Activated CD8-positive, alpha-beta memory T cell treated with anti-CD3 and anti-CD28 coated beads, Interleukin-2, amount 50 U/mL, for 1 hour (primary cell): Measurements from ENCODE around the gene CORO1C.
A peak's percentile ranks its signal among the peaks of the same experiment; 100 is the strongest.
"Not testable (repeated sequence)": the region's sequence is repeated elsewhere in the genome, so short reads cannot be mapped to it uniquely, and the experiment has no call there.

ENCODE experiments used
- DNase-seq: peaks from one replicate; pipeline ENCODE4 v3.0.0-alpha.2; 2020; ENCODE audit errors: extremely low read depth

CORO1C gene

GRCh38 chr12:108731105-108731865, at the start of gene CORO1C:
Gene CORO1C (minus strand): TSS chr12:108731518. CDS start chr12:108701318, 30,200 bp downstream.
- peak; percentile 71 for DNase-seq

DNA sequence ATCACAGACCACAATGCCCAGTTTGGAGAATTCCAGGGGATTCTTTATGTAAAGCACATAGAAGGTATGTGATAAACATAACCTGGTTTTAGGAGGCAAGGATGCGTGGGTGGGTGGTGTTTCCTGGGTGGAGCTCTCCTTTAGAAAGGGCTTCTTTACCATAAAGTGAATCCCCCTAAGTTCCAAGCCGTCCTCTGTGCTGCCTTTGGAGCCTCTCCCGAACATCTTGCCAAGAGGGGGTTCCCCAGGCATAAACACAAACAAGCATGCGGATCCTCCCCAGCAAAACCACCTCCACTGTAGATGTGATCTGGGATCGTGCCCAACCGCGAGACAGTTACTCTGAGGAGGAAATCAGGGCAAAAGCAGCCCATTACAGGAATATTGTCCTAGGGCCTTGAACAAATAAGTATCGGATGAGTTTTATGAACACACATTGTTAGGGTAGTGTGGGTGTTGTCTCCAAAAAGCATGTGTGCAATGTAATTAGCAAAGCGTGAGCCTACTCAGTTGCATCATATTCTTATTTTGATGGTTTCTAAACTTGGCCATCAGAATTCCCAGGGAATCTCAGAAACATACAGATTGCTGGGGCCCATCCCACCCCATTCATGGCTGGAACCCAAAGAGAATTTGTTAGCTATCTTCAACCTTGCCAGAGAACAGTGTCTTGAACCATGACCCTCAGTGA, 48.8 kb upstream of the CORO1C start:
- DNase-seq: no peak

- no peak for DNase-seq
Observed at GRCh38 chr12:108778053-108778452, 46.7 kb upstream of the CORO1C start.

GRCh38 chr12:108777156-108777555, 45.8 kb upstream of the CORO1C start:
- no peak for DNase-seq

DNA sequence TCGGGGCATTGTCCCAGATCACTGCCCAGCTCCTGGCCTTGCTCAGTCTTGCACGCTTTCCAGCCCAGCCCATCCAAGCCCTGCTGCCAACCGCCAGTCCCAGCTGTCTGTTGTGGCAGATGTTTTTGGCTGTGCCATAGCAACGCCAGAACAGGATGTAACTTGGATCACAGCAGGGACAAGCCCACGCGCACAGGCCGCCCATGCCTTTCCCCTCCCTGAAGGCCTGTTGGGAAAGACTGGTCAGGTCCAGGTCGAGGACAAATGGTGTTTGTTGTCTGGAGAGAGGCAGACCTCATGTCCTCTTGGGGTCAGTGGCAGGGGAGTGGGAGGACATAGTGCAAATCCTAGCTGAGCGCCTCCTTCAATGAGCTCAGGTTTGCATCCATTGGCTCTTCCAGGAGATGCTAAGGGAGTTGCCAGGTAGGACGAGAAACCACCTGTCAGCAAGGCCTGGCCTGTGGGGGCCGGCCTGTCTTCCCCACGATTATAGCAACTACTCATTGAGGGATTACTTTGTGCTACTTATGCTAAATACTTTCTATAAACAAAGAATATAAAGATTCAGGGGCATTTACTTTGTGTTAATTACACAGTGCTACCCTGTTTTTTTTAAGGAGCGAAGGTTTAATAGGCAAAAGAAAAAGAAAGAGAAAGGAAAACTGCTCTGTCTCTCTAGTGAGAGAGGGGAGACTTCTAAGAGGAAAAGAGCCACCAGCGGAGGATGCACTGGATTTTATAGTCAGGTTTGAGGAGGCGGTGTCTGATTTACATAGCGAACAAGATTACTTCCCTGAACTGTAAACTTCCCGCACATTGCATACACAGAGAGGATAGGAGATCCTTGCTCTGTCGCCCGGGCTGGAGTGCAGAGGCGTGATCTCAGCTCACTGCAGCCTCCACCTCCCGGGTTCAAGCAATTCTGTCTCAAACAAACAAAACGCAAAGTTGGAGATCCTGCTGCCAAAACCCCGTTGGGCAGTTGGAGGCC, 42.8 kb upstream of the CORO1C start:
- DNase-seq: no peak

DNA sequence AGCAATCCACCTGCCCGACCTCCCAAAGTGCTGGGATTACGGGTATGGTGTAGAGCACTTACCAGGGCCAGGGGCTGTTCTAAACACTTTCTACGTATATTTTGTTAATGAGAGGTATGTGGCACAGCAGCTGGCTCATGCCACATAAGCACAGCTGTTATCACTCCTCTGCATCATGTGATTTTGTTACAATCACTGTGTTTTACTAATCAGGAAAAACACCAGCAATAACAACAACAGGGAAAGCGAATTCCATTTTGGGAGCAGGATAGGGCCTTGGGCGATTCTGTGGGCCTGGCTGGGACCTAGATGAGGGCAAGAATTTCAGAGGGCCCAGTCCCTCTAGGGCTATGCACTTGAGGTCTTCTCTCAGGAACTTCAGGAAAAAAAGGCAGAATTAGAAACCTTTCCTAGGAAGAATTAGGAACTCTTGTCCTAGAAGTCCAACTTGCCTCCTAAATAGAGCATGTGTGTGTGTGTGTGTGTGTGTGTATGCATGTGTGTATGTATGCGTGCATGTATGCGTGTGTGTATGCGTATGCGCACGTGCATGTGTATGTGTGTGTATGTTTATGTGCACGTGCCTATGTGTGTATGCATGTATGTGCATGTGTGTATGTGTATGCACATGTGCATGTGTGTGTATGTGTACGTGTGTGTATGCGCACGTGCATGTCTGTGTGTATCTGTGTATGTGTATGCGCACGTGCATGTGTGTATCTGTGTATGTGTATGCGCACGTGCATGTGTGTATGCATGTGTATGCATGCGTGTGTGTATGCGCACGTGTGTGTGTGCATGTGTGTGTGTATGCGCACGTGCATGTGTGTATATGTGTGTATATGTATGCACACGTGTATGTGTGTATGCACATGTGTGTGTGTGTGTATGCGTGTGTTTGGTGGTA, 41.8 kb upstream of the CORO1C start:
- no peak for DNase-seq

DNA sequence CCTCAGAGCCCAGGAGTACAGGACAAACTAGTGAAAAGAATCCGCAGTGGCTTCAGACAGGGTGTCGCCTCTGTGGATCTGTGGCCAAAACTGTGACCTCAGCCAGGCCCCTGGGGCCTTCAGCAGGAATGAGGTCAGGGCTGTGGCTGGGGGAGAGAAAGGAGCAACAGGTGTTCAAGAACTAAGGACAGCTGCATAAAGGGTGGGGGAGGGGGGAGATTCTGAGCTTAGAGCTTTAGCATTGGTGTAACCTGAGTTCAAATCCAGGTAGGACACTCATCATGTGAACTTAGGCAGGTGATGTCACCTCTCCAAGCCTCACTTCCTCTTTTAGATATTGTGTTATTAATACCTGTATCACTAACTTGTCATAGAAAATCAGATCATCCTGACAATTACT, 40.9 kb upstream of the CORO1C start:
- DNase-seq: no peak

GRCh38 chr12:108771835-108772234, 40.5 kb upstream of the CORO1C start:
- DNase-seq: not testable (repeated sequence)

GRCh38 chr12:108770963-108771362, 39.6 kb upstream of the CORO1C start:
- DNase-seq: no peak

- no peak for DNase-seq
Observed at GRCh38 chr12:108770269-108770829, 39.0 kb upstream of the CORO1C start.

DNA sequence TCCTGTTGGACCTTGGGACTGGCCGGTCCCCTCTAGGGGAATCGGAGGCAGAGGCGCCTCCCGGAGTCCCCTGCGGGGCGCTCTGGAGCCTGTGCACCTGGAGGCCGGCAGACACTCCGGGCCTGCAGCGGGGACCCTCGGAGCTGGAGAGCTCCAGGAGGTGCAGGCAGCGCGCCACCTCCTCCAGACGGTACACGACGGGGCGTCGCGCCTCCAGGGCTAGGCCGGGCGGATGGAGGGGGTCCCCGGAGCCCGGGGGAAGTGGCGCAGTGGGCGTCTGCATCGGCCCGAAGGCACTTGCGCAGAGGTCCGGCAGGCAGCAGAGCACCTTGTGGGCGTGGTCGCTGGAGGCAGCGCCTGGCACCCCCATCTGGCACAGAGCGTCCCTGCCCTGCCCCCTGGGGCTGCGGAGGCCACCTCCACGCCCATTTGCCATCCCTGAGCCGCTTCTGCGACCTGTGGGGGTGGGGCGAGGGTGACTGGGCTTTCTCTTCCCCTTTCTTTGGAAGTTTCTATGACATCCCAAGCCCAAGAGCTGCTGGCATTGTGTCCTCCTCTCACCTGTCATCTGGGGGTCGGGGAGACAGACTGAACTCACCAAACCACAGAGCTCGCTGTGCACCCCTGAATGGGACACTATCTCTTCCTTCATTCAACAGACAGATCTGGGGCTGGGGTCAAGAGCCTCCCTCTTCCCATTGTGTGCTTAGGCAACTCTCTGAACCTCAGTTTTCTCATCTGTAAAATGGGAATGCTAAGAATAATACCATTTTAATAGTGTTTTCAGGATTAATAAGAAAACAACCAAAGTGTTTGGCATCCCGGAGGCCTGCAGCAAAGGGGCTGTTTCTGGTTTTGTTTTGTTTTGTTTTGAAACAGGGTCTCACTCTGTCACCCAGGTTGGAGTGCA, 37.5 kb upstream of the CORO1C start:
- no peak for DNase-seq

DNA sequence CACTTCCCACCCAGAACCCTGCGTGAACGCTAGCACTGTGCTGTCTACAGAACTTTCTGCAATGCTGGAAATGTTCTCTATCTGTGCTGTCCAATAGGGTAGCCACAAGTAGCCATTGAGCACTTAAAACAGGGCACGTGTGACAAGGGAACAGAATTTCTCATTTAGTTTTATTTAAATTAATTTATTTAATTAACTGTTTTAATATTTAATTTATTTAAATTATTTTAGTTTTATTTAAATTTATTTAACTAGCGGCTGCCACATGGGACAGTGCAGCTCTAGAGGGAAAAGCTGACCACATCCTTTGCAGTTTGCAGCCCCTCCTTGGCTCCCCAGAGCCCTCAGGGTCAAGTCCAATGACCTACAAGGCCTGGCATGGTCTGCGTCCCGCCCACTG, 35.0 kb upstream of the CORO1C start:
- no peak for DNase-seq

DNA sequence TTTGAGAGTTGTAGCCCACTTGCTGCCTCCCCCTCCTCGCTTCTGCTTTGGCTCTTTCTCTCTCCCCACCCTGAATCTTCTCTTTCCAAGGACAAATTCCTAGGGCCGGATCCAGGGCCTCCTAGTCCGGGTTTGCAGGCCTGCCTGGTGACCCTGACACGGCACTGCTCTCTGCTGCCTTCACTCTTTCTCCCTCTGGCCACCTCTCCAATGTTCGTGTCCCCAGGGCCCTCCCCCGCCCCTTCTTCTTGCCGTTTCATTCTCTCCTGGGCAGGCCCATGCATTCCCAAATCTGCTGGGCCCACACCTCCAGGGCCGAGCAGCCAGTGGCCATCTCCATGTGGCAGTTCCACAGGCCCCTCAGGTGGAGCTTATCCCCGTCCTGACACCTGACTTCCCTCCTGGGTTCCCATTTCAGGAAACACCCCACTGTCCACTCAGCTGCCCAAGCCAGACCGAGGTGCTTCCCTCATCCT, 34.0 kb upstream of the CORO1C start:
- DNase-seq: no peak

- no peak for DNase-seq
Observed at GRCh38 chr12:108764540-108765288, 33.4 kb upstream of the CORO1C start.

DNA sequence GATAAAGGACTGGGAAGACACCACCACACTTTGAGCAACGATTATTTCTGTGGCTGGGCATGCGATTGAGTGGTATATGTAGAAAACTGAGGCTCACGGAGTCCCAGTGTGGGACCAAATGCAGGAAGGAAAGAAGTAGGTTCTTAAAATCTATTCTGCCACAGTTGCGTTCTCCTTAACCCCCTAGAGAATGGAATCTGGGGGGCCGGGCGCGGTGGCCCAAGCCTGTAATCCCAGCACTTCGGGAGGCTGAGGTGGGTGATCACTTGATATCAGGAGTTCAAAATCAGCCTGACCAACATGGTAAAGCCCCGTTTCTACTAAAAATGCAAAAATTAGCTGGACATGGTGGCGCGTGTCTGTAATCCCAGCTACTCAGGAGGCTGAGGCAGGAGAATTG, 29.9 kb upstream of the CORO1C start:
- no peak for DNase-seq

DNA sequence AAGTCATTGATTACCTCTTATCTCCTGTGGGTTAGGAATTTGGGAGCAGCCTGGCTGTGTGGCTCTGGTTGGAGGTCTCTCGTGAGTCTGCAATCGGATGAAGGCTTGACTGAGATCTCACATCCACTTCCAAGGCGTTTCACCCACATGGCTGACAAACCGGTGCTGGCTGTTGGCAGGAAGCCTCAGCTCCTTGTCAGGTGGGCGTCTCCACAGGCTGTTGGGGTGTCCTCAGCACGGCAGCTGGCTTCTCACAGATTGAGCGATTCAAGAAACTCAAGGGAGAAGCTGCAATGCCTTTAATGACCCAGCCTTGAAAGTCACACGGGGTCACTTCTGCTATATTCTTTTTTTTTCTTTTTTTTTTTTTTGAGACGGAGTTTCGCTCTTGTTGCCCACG, 28.6 kb upstream of the CORO1C start:
- DNase-seq: no peak

GRCh38 chr12:108757856-108758255, 26.5 kb upstream of the CORO1C start:
- DNase-seq: no peak

DNA sequence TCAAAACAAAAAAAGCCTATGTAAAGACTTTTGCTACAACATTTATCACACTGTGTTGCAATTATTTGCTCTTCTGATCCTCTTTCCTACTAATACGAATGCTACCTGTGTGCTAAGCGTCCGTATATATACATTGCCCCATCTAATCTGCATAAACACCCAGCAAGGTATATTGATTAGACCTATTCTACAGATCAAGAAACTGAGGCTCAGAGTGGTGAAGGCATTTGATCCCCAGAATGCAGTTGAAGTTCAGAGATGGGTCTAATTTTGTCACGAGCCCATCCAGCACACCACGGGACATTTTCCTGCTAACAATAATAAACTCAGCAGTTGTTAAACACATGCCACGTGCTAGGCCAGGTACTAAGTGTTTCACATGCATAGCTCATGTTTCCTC, 25.1 kb upstream of the CORO1C start:
- DNase-seq: no peak

DNA sequence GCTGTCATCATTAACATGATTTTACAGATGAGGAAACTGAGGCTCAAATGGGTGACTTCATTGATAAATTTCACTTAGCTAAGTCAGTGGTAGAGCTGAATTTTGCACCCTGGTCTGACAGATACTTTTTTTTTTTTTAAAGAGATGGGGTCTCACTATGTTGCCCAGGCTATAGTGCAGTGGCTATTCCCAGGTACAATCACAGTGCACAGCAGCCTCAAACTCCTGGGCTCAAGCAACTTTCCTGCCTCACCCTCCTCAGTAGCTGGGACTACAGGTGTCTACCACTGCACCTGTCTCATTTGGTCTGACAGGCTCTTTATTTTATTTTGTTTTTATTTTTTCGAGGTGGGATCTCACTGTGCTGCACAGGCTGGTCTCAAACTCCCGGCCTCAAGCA, 24.2 kb upstream of the CORO1C start:
- no peak for DNase-seq
